ENCODE results near the gene CD79B.

The CD79B gene

GRCh38 chr17:63931981-63932561 is at the start of gene CD79B:
CD79B (minus strand) TSS chr17:63932331; CDS start chr17:63932261, 70 bp downstream.
- no peak for DNase-seq

GRCh38 chr17:63978272-63979200 is 46.4 kb upstream of the CD79B start:
- DNase-seq: no peak

GRCh38 chr17:63976702-63977101 is 44.6 kb upstream of the CD79B start:
- DNase-seq: peak; percentile 19

- DNase-seq: no peak
Measured at GRCh38 chr17:63975541-63976092, 43.5 kb upstream of the CD79B start.

GRCh38 chr17:63974594-63975192 is 42.6 kb upstream of the CD79B start:
- DNase-seq: no peak

- DNase-seq: no peak
Measured at GRCh38 chr17:63973930-63974593, 41.9 kb upstream of the CD79B start.

GRCh38 chr17:63973247-63973646 is 41.1 kb upstream of the CD79B start:
- no peak for DNase-seq

- no peak for DNase-seq
Measured at GRCh38 chr17:63972796-63973195, 40.7 kb upstream of the CD79B start, which contains the start of gene SCN4A. SCN4A (minus strand) TSS chr17:63972918; CDS start chr17:63972841, 77 bp downstream.

GRCh38 chr17:63969278-63969677 is 37.1 kb upstream of the CD79B start:
- DNase-seq: no peak

- DNase-seq: no peak
Measured at GRCh38 chr17:63967953-63968352, 35.8 kb upstream of the CD79B start.

- DNase-seq: no peak
Measured at GRCh38 chr17:63966646-63967264, 34.6 kb upstream of the CD79B start.

GRCh38 chr17:63963123-63963522 is 31.0 kb upstream of the CD79B start:
- no peak for DNase-seq

GRCh38 chr17:63962298-63962744 is 30.2 kb upstream of the CD79B start:
- DNase-seq: no peak

GRCh38 chr17:63961355-63962212 is 29.5 kb upstream of the CD79B start:
- peak; percentile 45 for DNase-seq

GRCh38 chr17:63960430-63960829 is 28.3 kb upstream of the CD79B start:
- no peak for DNase-seq

GRCh38 chr17:63960006-63960405 is 27.9 kb upstream of the CD79B start:
- no peak for DNase-seq

- no peak for DNase-seq
Measured at GRCh38 chr17:63956296-63956920, 24.3 kb upstream of the CD79B start.

- no peak for DNase-seq
Measured at GRCh38 chr17:63955791-63956190, 23.7 kb upstream of the CD79B start.

GRCh38 chr17:63955232-63955631 is 23.1 kb upstream of the CD79B start:
- no peak for DNase-seq

GRCh38 chr17:63954402-63955063 is 22.4 kb upstream of the CD79B start:
- DNase-seq: no peak
